ENCODE measurements around the gene PRRC1.
"Not testable (repeated sequence)": the region's sequence is repeated elsewhere in the genome, so short reads cannot be mapped to it uniquely, and the experiment has no call there.

Gene PRRC1

GRCh38 chr5:127517480-127518318, at the start of gene PRRC1:
Gene PRRC1, plus strand, starts transcription at chr5:127517640. Its CDS starts 5,840 bp downstream, at chr5:127523480.
- DNase-seq: peak; percentile 75

- no peak for DNase-seq
Measured at GRCh38 chr5:127471211-127471610, 46.2 kb upstream of the PRRC1 start.

- no peak for DNase-seq
Measured at GRCh38 chr5:127472700-127473099, 44.7 kb upstream of the PRRC1 start.

GRCh38 chr5:127486471-127486870, 31.0 kb upstream of the PRRC1 start:
- no peak for DNase-seq

GRCh38 chr5:127492854-127493738, 24.3 kb upstream of the PRRC1 start:
- no peak for DNase-seq

- DNase-seq: no peak
Measured at GRCh38 chr5:127498548-127498947, 18.9 kb upstream of the PRRC1 start.

- DNase-seq: no peak
Measured at GRCh38 chr5:127505905-127506304, 11.5 kb upstream of the PRRC1 start.

GRCh38 chr5:127506616-127507015, 10.8 kb upstream of the PRRC1 start:
- no peak for DNase-seq

- no peak for DNase-seq
Measured at GRCh38 chr5:127508644-127509373, 8.6 kb upstream of the PRRC1 start.

- DNase-seq: no peak
Measured at GRCh38 chr5:127513408-127513970, 4.0 kb upstream of the PRRC1 start.

GRCh38 chr5:127514816-127515215, 2.6 kb upstream of the PRRC1 start:
- DNase-seq: no peak

- no peak for DNase-seq
Measured at GRCh38 chr5:127515693-127516440, 1.6 kb upstream of the PRRC1 start.

- DNase-seq: no peak
Measured at GRCh38 chr5:127517110-127517479, 345 bp upstream of the PRRC1 start.

- DNase-seq: no peak
Measured at GRCh38 chr5:127518319-127518621, 830 bp downstream of the PRRC1 start.

- DNase-seq: no peak
Measured at GRCh38 chr5:127519527-127519926, 2.1 kb downstream of the PRRC1 start.

- DNase-seq: no peak
Measured at GRCh38 chr5:127521138-127521770, 3.8 kb downstream of the PRRC1 start.

- no peak for DNase-seq
Measured at GRCh38 chr5:127525181-127525580, 7.7 kb downstream of the PRRC1 start.

- DNase-seq: no peak
Measured at GRCh38 chr5:127529904-127530682, 12.7 kb downstream of the PRRC1 start.

- DNase-seq: no peak
Measured at GRCh38 chr5:127536687-127537086, 19.2 kb downstream of the PRRC1 start.

- DNase-seq: not testable (repeated sequence)
Measured at GRCh38 chr5:127540553-127540952, 23.1 kb downstream of the PRRC1 start.

GRCh38 chr5:127545249-127545648, 27.8 kb downstream of the PRRC1 start:
- DNase-seq: not testable (repeated sequence)

Measured in activated gamma-delta T cell treated with Interleukin-2 at 50 U/mL for 16 hours (primary cell).